Measurements from ENCODE around the gene PBX4.

Gene PBX4

GRCh38 chr19:19579533-19580361 is 38.7 kb downstream of the PBX4 start:
- DNase-seq (ENCODE audit: low spot score in 2 of 2): no peak
- no peak overlapping the region for H3K4me3 ChIP-seq
- no peaks in the 10 kb centered on the region for H3K27me3 ChIP-seq (ENCODE audit: low read depth)
- no peaks in the 10 kb centered on the region for H3K9me3 ChIP-seq
- no peaks in the 10 kb centered on the region for H3K4me1 ChIP-seq
- no peaks in the 10 kb centered on the region for H3K36me3 ChIP-seq (replicated peaks)
- in situ Hi-C loops (cut with MboI; ENCODE audit: low sequenced_read_pairs): no loop called here

- DNase-seq (ENCODE audit: low spot score in 2 of 2): no peak
- Histone ChIP-seq H3K36me3 (replicated peaks) (no peaks in the 10 kb centered on the region), H3K4me1 (no peaks in the 10 kb centered on the region), H3K4me3 (no peak overlapping the region), H3K27me3 (ENCODE audit: low read depth) (no peaks in the 10 kb centered on the region), H3K9me3 (no peaks in the 10 kb centered on the region)
- in situ Hi-C loops (cut with MboI; ENCODE audit: low sequenced_read_pairs): no loop called here
These were observed 40.2 kb downstream of the PBX4 start for GRCh38 chr19:19578252-19578651.

GRCh38 chr19:19575411-19575810 is 43.1 kb downstream of the PBX4 start:
- Histone ChIP-seq H3K27me3 (ENCODE audit: low read depth) (no peaks in the 10 kb centered on the region), H3K9me3 (no peaks in the 10 kb centered on the region), H3K4me1 (no peaks in the 10 kb centered on the region), H3K4me3 (no peak overlapping the region), H3K36me3 (replicated peaks) (no peaks in the 10 kb centered on the region)
- in situ Hi-C loops (cut with MboI; ENCODE audit: low sequenced_read_pairs): no loop called here
- DNase-seq (ENCODE audit: low spot score in 2 of 2): no peak

- in situ Hi-C loops (cut with MboI; ENCODE audit: low sequenced_read_pairs): no loop called here
- no peak for DNase-seq (ENCODE audit: low spot score in 2 of 2)
- Histone ChIP-seq H3K4me3 (no peak overlapping the region), H3K36me3 (replicated peaks) (peaks cover 5% of the 10 kb centered on the region; the same call in 1 of the 2 replicates), H3K9me3 (no peaks in the 10 kb centered on the region), H3K27me3 (ENCODE audit: low read depth) (no peaks in the 10 kb centered on the region), H3K4me1 (no peaks in the 10 kb centered on the region)
These were observed 47.3 kb downstream of the PBX4 start for GRCh38 chr19:19571071-19571786.

- Histone ChIP-seq H3K27me3 (ENCODE audit: low read depth) (no peaks in the 10 kb centered on the region), H3K9me3 (no peaks in the 10 kb centered on the region), H3K4me1 (no peaks in the 10 kb centered on the region), H3K36me3 (replicated peaks) (peaks cover 5% of the 10 kb centered on the region; the same call in 1 of the 2 replicates), H3K4me3 (no peak overlapping the region)
- no peak for DNase-seq (ENCODE audit: low spot score in 2 of 2)
- in situ Hi-C loops (cut with MboI; ENCODE audit: low sequenced_read_pairs): no loop called here
These were observed 47.9 kb downstream of the PBX4 start for GRCh38 chr19:19570571-19570970.

- no peaks in the 10 kb centered on the region for H3K27me3 ChIP-seq (ENCODE audit: low read depth)
- DNase-seq (ENCODE audit: low spot score in 2 of 2): no peak
- peaks cover 7% of the 10 kb centered on the region; the same call in 1 of the 2 replicates for H3K36me3 ChIP-seq (replicated peaks)
These were observed 49.4 kb downstream of the PBX4 start for GRCh38 chr19:19568802-19569756.

GRCh38 chr19:19567391-19567790 is 51.1 kb downstream of the PBX4 start:
- in situ Hi-C loops (cut with MboI; ENCODE audit: low sequenced_read_pairs): no loop called here
- no peaks in the 10 kb centered on the region for H3K27me3 ChIP-seq (ENCODE audit: low read depth)
- H3K9me3 ChIP-seq: no peaks in the 10 kb centered on the region
- no peak overlapping the region for H3K4me3 ChIP-seq
- H3K4me1 ChIP-seq: no peaks in the 10 kb centered on the region
- H3K36me3 ChIP-seq (replicated peaks): peaks cover 7% of the 10 kb centered on the region; the same call in 1 of the 2 replicates
- DNase-seq (ENCODE audit: low spot score in 2 of 2): no peak

More at GRCh38 chr19:19568802-19569756, 49.4 kb downstream of the PBX4 start:
- Histone ChIP-seq H3K4me1 (no peaks in the 10 kb centered on the region), H3K4me3 (no peak overlapping the region), H3K9me3 (no peaks in the 10 kb centered on the region)
- in situ Hi-C loops (cut with MboI; ENCODE audit: low sequenced_read_pairs): no loop called here

GRCh38 chr19:19566306-19566705 is 52.2 kb downstream of the PBX4 start:
- no peaks in the 10 kb centered on the region for H3K4me1 ChIP-seq
- in situ Hi-C loops (cut with MboI; ENCODE audit: low sequenced_read_pairs): no loop called here
- H3K36me3 ChIP-seq (replicated peaks): peaks cover 7% of the 10 kb centered on the region; the same call in 1 of the 2 replicates
- H3K27me3 ChIP-seq (ENCODE audit: low read depth): no peaks in the 10 kb centered on the region
- H3K4me3 ChIP-seq: no peak overlapping the region
- DNase-seq (ENCODE audit: low spot score in 2 of 2): no peak
- no peaks in the 10 kb centered on the region for H3K9me3 ChIP-seq

- no peak for DNase-seq (ENCODE audit: low spot score in 2 of 2)
- Histone ChIP-seq H3K9me3 (no peaks in the 10 kb centered on the region), H3K4me1 (no peaks in the 10 kb centered on the region), H3K4me3 (no peak overlapping the region), H3K36me3 (replicated peaks) (peaks cover 7% of the 10 kb centered on the region; the same call in 1 of the 2 replicates), H3K27me3 (ENCODE audit: low read depth) (no peaks in the 10 kb centered on the region)
- in situ Hi-C loops (cut with MboI; ENCODE audit: low sequenced_read_pairs): no loop called here
These were observed 55.1 kb downstream of the PBX4 start for GRCh38 chr19:19563348-19563848.

- no peaks in the 10 kb centered on the region for H3K4me1 ChIP-seq
- peaks cover 7% of the 10 kb centered on the region; the same call in 1 of the 2 replicates for H3K36me3 ChIP-seq (replicated peaks)
- in situ Hi-C loops (cut with MboI; ENCODE audit: low sequenced_read_pairs): no loop called here
- no peaks in the 10 kb centered on the region for H3K9me3 ChIP-seq
- H3K4me3 ChIP-seq: no peak overlapping the region
- DNase-seq (ENCODE audit: low spot score in 2 of 2): no peak
- no peaks in the 10 kb centered on the region for H3K27me3 ChIP-seq (ENCODE audit: low read depth)
These were observed 55.7 kb downstream of the PBX4 start for GRCh38 chr19:19562665-19563347.

- Histone ChIP-seq H3K9me3 (no peaks in the 10 kb centered on the region), H3K36me3 (replicated peaks) (peaks cover 3% of the 10 kb centered on the region; the same call in 1 of the 2 replicates), H3K4me1 (no peaks in the 10 kb centered on the region), H3K27me3 (ENCODE audit: low read depth) (no peaks in the 10 kb centered on the region), H3K4me3 (no peak overlapping the region)
- DNase-seq (ENCODE audit: low spot score in 2 of 2): no peak
- in situ Hi-C loops (cut with MboI; ENCODE audit: low sequenced_read_pairs): no loop called here
These were observed 56.4 kb downstream of the PBX4 start for GRCh38 chr19:19561946-19562664.

- H3K9me3 ChIP-seq: no peaks in the 10 kb centered on the region
- H3K4me3 ChIP-seq: no peak overlapping the region
- H3K36me3 ChIP-seq (replicated peaks): 0 out of 2 replicates have a peak, but pooled peaks cover 3% of the 10 kb centered on the region
- H3K4me1 ChIP-seq: no peaks in the 10 kb centered on the region
- no peak for DNase-seq (ENCODE audit: low spot score in 2 of 2)
- H3K27me3 ChIP-seq (ENCODE audit: low read depth): no peaks in the 10 kb centered on the region
- in situ Hi-C loops (cut with MboI; ENCODE audit: low sequenced_read_pairs): no loop called here
These were observed 58.6 kb downstream of the PBX4 start for GRCh38 chr19:19559931-19560330.

Measured in HAP-1 (cell line).